HepG2 (cell line): ENCODE data around the gene ATP6V1F.

Experiments
- EZH2 ChIP-seq: conservative IDR thresholded peaks from 2 replicates; pipeline ENCODE4 v1.6.1; 2012; ENCODE audit warnings: mild to moderate bottlenecking, low read depth, low read length, moderate library complexity
- HMG20A ChIP-seq: IDR thresholded peaks from 2 replicates; pipeline ENCODE4 v1.6.1; 2016; ENCODE audit warnings: borderline replicate concordance
- HMG20B ChIP-seq: conservative IDR thresholded peaks from 2 replicates; pipeline ENCODE4 v1.6.1; 2016; ENCODE audit warnings: missing genetic modification reagents, missing compliant biosample characterization
- HNRNPLL ChIP-seq: fragments of 200-400 bp; formaldehyde crosslinking; IDR thresholded peaks from 2 replicates; pipeline ENCODE4 v1.6.1; 2017; ENCODE audit warnings: mild to moderate bottlenecking, low read depth, low read length; ENCODE audit not compliant: poor library complexity, severe bottlenecking
- MAZ ChIP-seq, 2 experiments: sonication (generic) in 1 of 2; formaldehyde crosslinking in 1 of 2; IDR thresholded peaks; 2 replicates each; pipeline versions ENCODE4 v1.5.0 to v1.6.1; 2012 to 2020; ENCODE audit warnings: low read depth in 2 of 2, mild to moderate bottlenecking in 2 of 2, borderline replicate concordance in 1 of 2, improper control_type of control experiment in 1 of 2, low read length in 1 of 2, missing genetic modification reagents in 1 of 2, moderate library complexity in 1 of 2
- NFE2L2 ChIP-seq: fragments of 150-350 bp; IDR thresholded peaks from 2 replicates; pipeline ENCODE4 v1.6.1; 2014; ENCODE audit warnings: low read length
- POLR2A ChIP-seq, 2 experiments: IDR thresholded peaks; 2 replicates each; pipeline ENCODE4 v1.6.1; 2011; ENCODE audit warnings: low read depth in 2 of 2, low read length in 2 of 2, mild to moderate bottlenecking in 1 of 2, moderate library complexity in 1 of 2; ENCODE audit not compliant: insufficient read depth in 1 of 2
- SP1 ChIP-seq, 2 experiments: fragments of 450-650 bp in 1 of 2; sonication (generic) in 1 of 2; formaldehyde crosslinking in 1 of 2; IDR thresholded peaks; 2 replicates each; pipeline versions ENCODE4 v1.4.0 to v1.6.1; 2016 to 2020; ENCODE audit warnings: missing genetic modification reagents in 1 of 2
- STAT6 ChIP-seq: sonication (generic); formaldehyde crosslinking; IDR thresholded peaks from 2 replicates; pipeline ENCODE4 v1.4.0; 2020; ENCODE audit warnings: missing genetic modification reagents, mild to moderate bottlenecking, borderline replicate concordance
- ZBTB20 ChIP-seq: sonication (generic); formaldehyde crosslinking; IDR thresholded peaks from 2 replicates; pipeline ENCODE4 v1.8.1; 2023; ENCODE audit warnings: missing genetic modification reagents, low read depth, mild to moderate bottlenecking, borderline replicate concordance
- ZBTB26 ChIP-seq: IDR thresholded peaks from 2 replicates; pipeline ENCODE4 v1.6.1; 2016; ENCODE audit warnings: missing compliant biosample characterization, missing genetic modification reagents, borderline replicate concordance
- ZNF121 ChIP-seq: sonication (generic); formaldehyde crosslinking; IDR thresholded peaks from 2 replicates; pipeline ENCODE4 v1.5.0; 2020; ENCODE audit warnings: mild to moderate bottlenecking, missing genetic modification reagents
- ZNF350 ChIP-seq: sonication (generic); formaldehyde crosslinking; IDR thresholded peaks from 2 replicates; pipeline ENCODE4 v1.4.0; 2020; ENCODE audit warnings: mild to moderate bottlenecking, low read depth, missing genetic modification reagents, borderline replicate concordance
- TF ChIP-seq, protein P1 (sequence below): IDR thresholded peaks from 2 replicates; pipeline ENCODE4 v1.6.1; 2016; ENCODE audit warnings: missing genetic modification reagents, missing compliant biosample characterization

DNA sequence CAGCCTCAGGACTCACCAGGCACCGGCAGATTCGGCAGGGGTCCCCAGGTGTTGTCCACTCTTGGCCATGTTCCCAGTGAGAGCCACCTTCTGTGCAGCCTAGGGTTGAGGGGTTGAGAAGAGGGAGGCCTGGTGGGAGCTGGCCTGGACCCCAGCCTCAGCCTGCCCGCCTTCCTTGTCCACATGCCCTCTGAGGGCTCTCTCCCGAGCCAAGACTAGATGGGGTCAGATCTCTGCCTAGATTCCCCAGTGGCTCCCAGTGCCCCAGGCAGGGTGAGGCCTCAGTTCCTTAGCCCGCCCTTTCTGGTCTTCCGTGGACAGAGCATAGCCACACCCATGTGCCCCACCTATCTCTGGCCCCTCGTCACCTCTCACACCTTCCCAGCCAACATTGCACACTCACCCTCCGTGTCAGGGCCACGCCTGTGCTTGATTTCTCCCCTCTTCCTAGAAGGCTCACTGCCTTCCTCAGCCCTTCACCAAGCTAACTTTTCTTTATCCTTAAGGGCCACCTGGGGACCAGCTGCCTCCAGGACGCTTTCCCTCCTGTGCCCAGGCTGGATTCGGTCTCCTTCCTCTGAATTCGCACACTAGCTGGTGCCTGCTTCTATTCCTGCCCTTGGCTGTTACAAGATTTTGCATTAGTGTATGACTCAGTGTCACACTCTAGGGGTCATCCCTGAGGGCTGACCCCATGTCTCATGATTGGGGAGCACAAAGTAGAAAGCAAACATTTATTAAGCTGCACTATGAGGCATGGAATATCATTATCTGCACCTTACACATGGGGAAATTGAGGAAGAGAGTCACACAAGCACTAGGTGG is 40.3 kb downstream of the ATP6V1F start:
- no peak for TF ChIP-seq EZH2
- no peak for TF ChIP-seq ZBTB20
- no peak for TF ChIP-seq SP1 (IDR thresholded peaks at IDR 0.05)
- no peak for TF ChIP-seq SP1 (CRISPR knock-in tag; IDR thresholded peaks at IDR 0.05)
- TF ChIP-seq STAT6 (CRISPR knock-in tag): no peak
- TF ChIP-seq ZNF121 (CRISPR knock-in tag): no peak
- no peak for TF ChIP-seq MAZ (IDR thresholded peaks at IDR 0.05; ENCODE audit: borderline replicate concordance, low read depth, low read length)
- no peak for TF ChIP-seq MAZ (CRISPR knock-in tag; IDR thresholded peaks at IDR 0.05; ENCODE audit: low read depth)
- TF ChIP-seq POLR2A (IDR thresholded peaks at IDR 0.05; ENCODE audit: insufficient read depth in 1 of 2, low read depth in 2 of 2, low read length in 2 of 2): no peak
- no peak for TF ChIP-seq ZBTB26 (CRISPR knock-in tag)
- TF ChIP-seq HMG20A (CRISPR knock-in tag): no peak
- TF ChIP-seq ZNF350 (CRISPR knock-in tag): no peak
- TF ChIP-seq HMG20B (CRISPR knock-in tag): no peak
- TF ChIP-seq, protein P1, sequence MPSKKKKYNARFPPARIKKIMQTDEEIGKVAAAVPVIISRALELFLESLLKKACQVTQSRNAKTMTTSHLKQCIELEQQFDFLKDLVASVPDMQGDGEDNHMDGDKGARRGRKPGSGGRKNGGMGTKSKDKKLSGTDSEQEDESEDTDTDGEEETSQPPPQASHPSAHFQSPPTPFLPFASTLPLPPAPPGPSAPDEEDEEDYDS (CRISPR knock-in tag): no peak
- TF ChIP-seq NFE2L2: no peak
- no peak for TF ChIP-seq HNRNPLL
